GM12878 (cell line): ENCODE results near the gene C5orf34.

Experiments used
- BACH1 ChIP-seq: fragments of 450-650 bp; IDR thresholded peaks from 2 replicates; pipeline ENCODE4 v1.6.1; 2017; ENCODE audit warnings: mild to moderate bottlenecking, borderline replicate concordance
- HDAC2 ChIP-seq: fragments of 200-600 bp; sonication (generic); IDR thresholded peaks from 2 replicates; pipeline ENCODE4 v1.6.1; 2017
- SMAD5 ChIP-seq: IDR thresholded peaks from 2 replicates; pipeline ENCODE4 v1.6.1; 2016; ENCODE audit warnings: antibody characterized with exemption, low read depth
- YY1 ChIP-seq: IDR thresholded peaks from 2 replicates; pipeline ENCODE4 v1.6.1; 2011; ENCODE audit warnings: low read depth, mild to moderate bottlenecking, low read length
- TF ChIP-seq, protein P1 (sequence below): IDR thresholded peaks from 2 replicates; pipeline ENCODE4 v1.6.1; 2012; ENCODE audit warnings: low read length, inconsistent platforms

DNA sequence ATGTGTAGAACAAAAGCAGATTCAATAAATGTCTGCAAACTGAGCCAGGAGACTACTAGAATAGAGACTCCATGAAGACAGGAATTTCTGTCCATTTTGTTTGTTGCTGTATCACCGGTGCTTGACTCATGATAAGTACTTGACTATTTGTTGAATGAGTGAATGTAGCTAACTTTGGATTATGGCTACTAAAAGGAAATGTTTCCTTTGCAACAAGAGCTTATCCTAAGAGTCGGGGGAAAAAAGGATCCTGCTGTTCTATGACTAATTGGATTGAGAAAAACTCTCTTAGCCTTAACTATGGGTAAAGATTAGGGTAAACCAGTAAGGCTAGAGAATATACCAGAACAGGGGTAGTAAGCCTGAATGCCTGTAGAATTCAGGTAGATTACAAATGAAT is 38.4 kb upstream of the C5orf34 start:
- TF ChIP-seq HDAC2: no peak
- TF ChIP-seq, protein P1, sequence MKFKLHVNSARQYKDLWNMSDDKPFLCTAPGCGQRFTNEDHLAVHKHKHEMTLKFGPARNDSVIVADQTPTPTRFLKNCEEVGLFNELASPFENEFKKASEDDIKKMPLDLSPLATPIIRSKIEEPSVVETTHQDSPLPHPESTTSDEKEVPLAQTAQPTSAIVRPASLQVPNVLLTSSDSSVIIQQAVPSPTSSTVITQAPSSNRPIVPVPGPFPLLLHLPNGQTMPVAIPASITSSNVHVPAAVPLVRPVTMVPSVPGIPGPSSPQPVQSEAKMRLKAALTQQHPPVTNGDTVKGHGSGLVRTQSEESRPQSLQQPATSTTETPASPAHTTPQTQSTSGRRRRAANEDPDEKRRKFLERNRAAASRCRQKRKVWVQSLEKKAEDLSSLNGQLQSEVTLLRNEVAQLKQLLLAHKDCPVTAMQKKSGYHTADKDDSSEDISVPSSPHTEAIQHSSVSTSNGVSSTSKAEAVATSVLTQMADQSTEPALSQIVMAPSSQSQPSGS: no peak
- no peak for TF ChIP-seq YY1
- no peak for TF ChIP-seq SMAD5
- TF ChIP-seq BACH1: no peak
